Natural killer cell (primary cell): ENCODE data around the gene RUNX1. TPM values are rescaled to one million over a fixed set of nuclear protein-coding genes. Genes with fewer than 3 reads are reported as not detected.

Experiments
- ATAC-seq, 3 donors: fragments of 150-1000 bp in 2 of 3; fragments of 200-7000 bp in 1 of 3; cut with Tn5 transposase; 1 replicate in 1 of 3; 2 replicates in 2 of 3; pipeline ENCODE4 v1.10.0; 2021; ENCODE audit warnings: mild to moderate bottlenecking in 2 of 3, moderate library complexity in 2 of 3
- DNase-seq, 2 donors: peaks; one replicate each; pipeline versions ENCODE4 v3.0.0 to v3.0.0-alpha.2; 2013 to 2021; ENCODE audit warnings: mixed read lengths in 1 of 2
- H3K27ac ChIP-seq: one replicate; pipeline ENCODE4 v1.5.1; 2013; ENCODE audit warnings: mild to moderate bottlenecking, low read length
- H3K27me3 ChIP-seq: one replicate; pipeline ENCODE4 v1.6.1; 2013; ENCODE audit warnings: low read length; ENCODE audit not compliant: control insufficient read depth, insufficient read depth
- H3K36me3 ChIP-seq: one replicate; pipeline ENCODE4 v1.6.1; 2013; ENCODE audit warnings: low read length; ENCODE audit not compliant: control insufficient read depth, insufficient read depth
- H3K4me1 ChIP-seq: one replicate; pipeline ENCODE4 v1.6.1; 2013; ENCODE audit warnings: low read length; ENCODE audit not compliant: control insufficient read depth, insufficient read depth
- H3K4me3 ChIP-seq: one replicate; pipeline ENCODE4 v1.5.1; 2013; ENCODE audit warnings: low read length
- H3K9me3 ChIP-seq: one replicate; pipeline ENCODE4 v1.6.1; 2013; ENCODE audit warnings: low read length; ENCODE audit not compliant: control insufficient read depth, insufficient read depth
- H3K27ac Mint-ChIP-seq, 2 donors: one replicate each; pipeline ENCODE4 v1.8.0; 2022; ENCODE audit warnings: mild to moderate bottlenecking in 2 of 2, mixed read lengths in 2 of 2, moderate library complexity in 1 of 2
- H3K27me3 Mint-ChIP-seq, 2 donors: one replicate each; pipeline ENCODE4 v1.8.0; 2022; ENCODE audit warnings: low read depth in 2 of 2, mixed read lengths in 2 of 2
- H3K36me3 Mint-ChIP-seq: one replicate; pipeline ENCODE4 v1.8.0; 2022; ENCODE audit warnings: mixed read lengths
- H3K4me1 Mint-ChIP-seq, 2 donors: one replicate each; pipeline ENCODE4 v1.8.0; 2022; ENCODE audit warnings: mixed read lengths in 2 of 2
- H3K4me3 Mint-ChIP-seq: one replicate; pipeline ENCODE4 v1.8.0; 2022; ENCODE audit warnings: mild to moderate bottlenecking, moderate library complexity, mixed read lengths
- H3K9me3 Mint-ChIP-seq, 2 donors: one replicate each; pipeline ENCODE4 v1.8.0; 2022; ENCODE audit warnings: mixed read lengths in 2 of 2
- WGBS: methylation state at CpG from one replicate; pipeline ENCODE4 v1.1.7; 2013; ENCODE audit warnings: missing lambda C conversion rate; ENCODE audit not compliant: insufficient coverage; 5-methylcytosine and 5-hydroxymethylcytosine counted together
- intact Hi-C: fragments of 100-400 bp; cut with micrococcal nuclease; formaldehyde crosslinking; loops from one replicate; pipeline ENCODE4 v1.14.2; 2022
- total RNA-seq, 4 donors: library from RNA; stranded (reverse); fragments of 120-200 nt in 1 of 4; gene quantifications; one replicate each; pipeline versions ENCODE4 v1.2.3 to v1.2.4, GENCODE V29; 2013 to 2022
- TF ChIP-seq, protein P1 (sequence below): fragments of 200-600 bp; IDR thresholded peaks from one replicate; pipeline ENCODE4 v1.8.0; 2022; ENCODE audit warnings: antibody characterized with exemption

Gene RUNX1
- total RNA-seq, 3 donors from 2014 or later (not counting 1 experiment from before 2014, with no cell fraction given), result 62.1 to 171 (median 98.2) TPM

DNA sequence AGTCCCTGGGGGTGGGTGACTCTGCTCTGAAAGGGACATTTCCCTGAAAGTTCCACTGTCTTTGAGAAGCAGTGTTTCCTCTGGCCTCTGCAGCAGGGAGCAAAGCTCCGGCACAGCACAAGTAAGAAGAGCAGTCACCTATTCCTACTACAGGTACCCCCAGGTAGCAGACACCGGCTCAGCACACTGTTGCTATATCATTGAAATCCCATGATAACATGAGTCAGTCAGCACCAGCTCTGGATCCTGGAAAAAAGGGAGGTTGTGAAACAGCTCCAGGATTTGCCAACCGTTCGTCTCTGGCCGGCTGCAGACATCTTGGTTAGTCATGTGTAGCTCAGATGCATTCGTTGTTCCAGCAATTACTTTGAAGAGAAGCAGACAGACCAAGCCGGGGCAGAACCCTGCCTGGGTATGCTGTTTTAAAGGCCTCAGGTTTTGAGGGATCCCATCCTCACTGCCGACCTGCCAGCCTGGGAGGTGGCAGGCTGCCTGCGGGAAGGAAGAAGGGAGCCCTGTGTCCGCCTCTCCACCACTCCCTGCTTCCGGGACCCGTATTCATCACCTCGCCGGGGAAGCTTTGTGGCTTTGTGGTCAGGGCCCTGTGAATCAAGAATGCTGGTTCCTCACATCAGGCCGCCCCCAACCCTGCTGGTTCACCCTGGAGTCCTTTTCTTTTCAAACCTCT is 241.1 kb downstream of the RUNX1 start:
- H3K36me3 Mint-ChIP-seq, result no peaks in the 10 kb centered on the region
- no peaks in the 10 kb centered on the region for H3K9me3 Mint-ChIP-seq
- peak overlapping the region; percentile 70 for H3K27ac ChIP-seq
- H3K4me3 Mint-ChIP-seq, result peak overlapping the region; percentile 69
- no peaks in the 10 kb centered on the region for H3K9me3 ChIP-seq
- H3K4me3 ChIP-seq, result no peak overlapping the region
- peak; percentile 34 to 49 (median 42) for ATAC-seq
- H3K27me3 ChIP-seq, result no peaks in the 10 kb centered on the region
- DNase-seq, result peak; percentile 56 to 71
- H3K36me3 ChIP-seq, result peaks cover 7% of the 10 kb centered on the region
- intact Hi-C loops, result loop anchor here (5.0 kb wide), 1 partner anchor 174 kb away; no protein-coding TSS in a partner anchor
- H3K4me1 ChIP-seq, result peaks cover 48% of the 10 kb centered on the region
- TF ChIP-seq, protein P1, sequence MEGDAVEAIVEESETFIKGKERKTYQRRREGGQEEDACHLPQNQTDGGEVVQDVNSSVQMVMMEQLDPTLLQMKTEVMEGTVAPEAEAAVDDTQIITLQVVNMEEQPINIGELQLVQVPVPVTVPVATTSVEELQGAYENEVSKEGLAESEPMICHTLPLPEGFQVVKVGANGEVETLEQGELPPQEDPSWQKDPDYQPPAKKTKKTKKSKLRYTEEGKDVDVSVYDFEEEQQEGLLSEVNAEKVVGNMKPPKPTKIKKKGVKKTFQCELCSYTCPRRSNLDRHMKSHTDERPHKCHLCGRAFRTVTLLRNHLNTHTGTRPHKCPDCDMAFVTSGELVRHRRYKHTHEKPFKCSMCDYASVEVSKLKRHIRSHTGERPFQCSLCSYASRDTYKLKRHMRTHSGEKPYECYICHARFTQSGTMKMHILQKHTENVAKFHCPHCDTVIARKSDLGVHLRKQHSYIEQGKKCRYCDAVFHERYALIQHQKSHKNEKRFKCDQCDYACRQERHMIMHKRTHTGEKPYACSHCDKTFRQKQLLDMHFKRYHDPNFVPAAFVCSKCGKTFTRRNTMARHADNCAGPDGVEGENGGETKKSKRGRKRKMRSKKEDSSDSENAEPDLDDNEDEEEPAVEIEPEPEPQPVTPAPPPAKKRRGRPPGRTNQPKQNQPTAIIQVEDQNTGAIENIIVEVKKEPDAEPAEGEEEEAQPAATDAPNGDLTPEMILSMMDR, result no peak
- H3K27ac Mint-ChIP-seq, result peak overlapping the region; percentile 94 to 96
- no peaks in the 10 kb centered on the region for H3K27me3 Mint-ChIP-seq
- WGBS, result 47% methylated on average over 15 of the region's 15 CpGs
- peaks cover 85 to 87% of the 10 kb centered on the region in 2 donors for H3K4me1 Mint-ChIP-seq

DNA sequence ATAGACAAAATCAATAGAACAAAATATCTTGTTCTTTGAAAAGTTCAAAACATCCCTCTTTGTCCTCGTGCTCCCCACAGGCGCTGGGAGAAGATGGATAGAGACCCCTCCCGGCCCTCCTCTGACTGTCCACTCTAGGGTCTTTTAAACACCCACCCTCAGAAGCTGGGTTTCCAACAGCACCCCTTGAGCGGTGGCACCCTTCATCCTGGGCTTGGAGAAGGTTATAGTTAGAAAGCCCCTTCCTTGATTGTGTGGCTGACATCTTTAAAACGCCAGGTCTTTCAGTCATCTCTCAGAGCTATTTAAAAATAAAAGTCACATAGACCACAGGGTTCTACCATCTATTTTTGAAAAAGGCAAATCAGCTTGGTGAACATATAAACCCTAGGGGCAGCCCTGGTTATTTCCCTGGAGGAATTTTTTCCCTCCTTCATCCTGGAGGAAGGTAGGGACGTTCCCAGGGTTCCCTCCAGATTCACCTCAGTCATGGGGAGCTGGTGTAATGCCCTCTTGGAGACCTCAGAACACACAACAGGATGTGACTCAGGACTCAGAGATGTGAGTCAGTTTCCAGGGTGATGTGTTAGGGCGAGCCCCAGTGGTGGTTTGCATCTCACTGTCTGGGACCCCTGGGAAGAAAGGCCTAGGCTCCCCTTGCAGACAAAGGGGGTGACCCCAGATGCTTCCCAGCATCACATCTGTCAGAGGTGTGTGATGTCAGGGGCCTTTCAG is 241.8 kb downstream of the RUNX1 start:
- Mint-ChIP-seq H3K9me3 (no peaks in the 10 kb centered on the region), H3K4me3 (peak overlapping the region; percentile 69), H3K36me3 (no peaks in the 10 kb centered on the region), H3K4me1 (peaks cover 86 to 89% of the 10 kb centered on the region in 2 donors), H3K27ac (peak overlapping the region; percentile 94 to 96), H3K27me3 (no peaks in the 10 kb centered on the region)
- Histone ChIP-seq H3K27ac (peak overlapping the region; percentile 70), H3K27me3 (no peaks in the 10 kb centered on the region), H3K36me3 (peaks cover 8% of the 10 kb centered on the region), H3K4me1 (peaks cover 48% of the 10 kb centered on the region), H3K4me3 (no peak overlapping the region), H3K9me3 (no peaks in the 10 kb centered on the region)
- peak; percentile 69 to 77 for DNase-seq
- TF ChIP-seq, protein P1, result no peak
- intact Hi-C loops, result loop anchor here (5.0 kb wide), 1 partner anchor 175 kb away; no protein-coding TSS in a partner anchor
- peak; percentile 80 to 92 (median 88) for ATAC-seq
- WGBS, result 73% methylated on average over 6 of the region's 7 CpGs

DNA sequence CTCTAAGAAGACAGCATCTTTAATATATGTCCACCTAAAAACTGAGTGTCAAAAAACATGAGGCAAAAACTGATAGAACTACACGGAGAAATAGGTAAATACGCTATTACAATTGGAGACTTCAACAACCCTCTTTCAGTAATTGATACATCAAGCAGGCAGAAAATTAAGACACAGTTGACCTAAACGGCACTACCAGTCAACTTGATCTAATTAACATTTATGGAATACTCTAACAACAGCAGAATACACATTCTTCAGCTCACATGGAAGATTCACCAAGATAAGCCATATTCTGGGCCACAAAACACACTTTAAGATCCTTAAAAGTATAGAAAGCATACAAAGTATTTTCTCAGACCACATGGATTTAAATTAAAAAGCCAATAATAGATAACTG is 242.7 kb downstream of the RUNX1 start:
- no peak overlapping the region for H3K4me3 ChIP-seq
- ATAC-seq, result no peak
- no peaks in the 10 kb centered on the region for H3K9me3 ChIP-seq
- no peak overlapping the region for H3K27ac ChIP-seq
- Mint-ChIP-seq H3K36me3 (no peaks in the 10 kb centered on the region), H3K27ac (peak overlapping the region; percentile 94 to 96), H3K4me1 (peaks cover 86 to 89% of the 10 kb centered on the region in 2 donors), H3K9me3 (no peaks in the 10 kb centered on the region), H3K4me3 (peak overlapping the region; percentile 68), H3K27me3 (no peaks in the 10 kb centered on the region)
- no peaks in the 10 kb centered on the region for H3K27me3 ChIP-seq
- DNase-seq, result no peak
- H3K36me3 ChIP-seq, result peaks cover 8% of the 10 kb centered on the region
- intact Hi-C loops, result loop anchor here (5.0 kb wide), 1 partner anchor 176 kb away; no protein-coding TSS in a partner anchor
- TF ChIP-seq, protein P1, result no peak
- 97% methylated on average over 3 of the region's 3 CpGs for WGBS
- peaks cover 48% of the 10 kb centered on the region for H3K4me1 ChIP-seq
